Body of pancreas (tissue), 4 donors: ENCODE measurements around the gene TMEM181.

Experiments used
- CTCF ChIP-seq, 7 experiments: fragments of 450-650 bp in 4 of 7; fragments of 200-600 bp in 3 of 7; sonication (generic) in 3 of 7; IDR thresholded peaks; one replicate each; pipeline ENCODE4 v1.5.1; 2016 to 2019; ENCODE audit warnings: antibody characterized with exemption in 7 of 7
- POLR2A ChIP-seq, 3 donors: fragments of 450-650 bp; IDR thresholded peaks; one replicate each; pipeline ENCODE4 v1.6.1; 2016; ENCODE audit warnings: antibody characterized with exemption in 3 of 3, mild to moderate bottlenecking in 2 of 3

GRCh38 chr6:158521759-158522158, 38.1 kb upstream of the TMEM181 start:
- TF ChIP-seq POLR2A (IDR thresholded peaks at IDR 0.05), result no peak
- TF ChIP-seq CTCF (IDR thresholded peaks at IDR 0.05), result no peak
